Measurements from ENCODE around the gene PTK7.

Gene PTK7

DNA sequence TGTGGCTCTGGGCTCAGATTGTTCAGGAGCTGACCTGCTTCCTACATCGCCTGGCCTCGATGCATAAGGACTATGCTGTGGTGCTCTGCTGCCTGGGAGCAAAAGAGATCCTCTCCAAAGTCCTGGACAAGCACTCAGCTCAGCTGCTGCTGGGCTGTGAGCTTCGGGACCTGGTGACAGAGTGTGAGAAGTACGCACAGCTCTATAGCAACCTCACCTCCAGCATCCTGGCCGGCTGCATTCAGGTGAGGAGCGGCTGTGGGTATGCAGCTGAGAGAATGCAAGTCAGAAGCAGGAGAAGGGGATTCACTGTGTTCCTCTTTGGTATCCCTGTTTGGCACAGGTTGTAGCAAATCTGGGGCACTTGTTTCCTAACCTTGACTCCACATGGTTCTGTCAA is 123.8 kb downstream of the PTK7 start:
- no peak for DNase-seq (ENCODE audit: low spot score)
- TF ChIP-seq, protein P1, sequence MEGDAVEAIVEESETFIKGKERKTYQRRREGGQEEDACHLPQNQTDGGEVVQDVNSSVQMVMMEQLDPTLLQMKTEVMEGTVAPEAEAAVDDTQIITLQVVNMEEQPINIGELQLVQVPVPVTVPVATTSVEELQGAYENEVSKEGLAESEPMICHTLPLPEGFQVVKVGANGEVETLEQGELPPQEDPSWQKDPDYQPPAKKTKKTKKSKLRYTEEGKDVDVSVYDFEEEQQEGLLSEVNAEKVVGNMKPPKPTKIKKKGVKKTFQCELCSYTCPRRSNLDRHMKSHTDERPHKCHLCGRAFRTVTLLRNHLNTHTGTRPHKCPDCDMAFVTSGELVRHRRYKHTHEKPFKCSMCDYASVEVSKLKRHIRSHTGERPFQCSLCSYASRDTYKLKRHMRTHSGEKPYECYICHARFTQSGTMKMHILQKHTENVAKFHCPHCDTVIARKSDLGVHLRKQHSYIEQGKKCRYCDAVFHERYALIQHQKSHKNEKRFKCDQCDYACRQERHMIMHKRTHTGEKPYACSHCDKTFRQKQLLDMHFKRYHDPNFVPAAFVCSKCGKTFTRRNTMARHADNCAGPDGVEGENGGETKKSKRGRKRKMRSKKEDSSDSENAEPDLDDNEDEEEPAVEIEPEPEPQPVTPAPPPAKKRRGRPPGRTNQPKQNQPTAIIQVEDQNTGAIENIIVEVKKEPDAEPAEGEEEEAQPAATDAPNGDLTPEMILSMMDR (IDR thresholded peaks at IDR 0.05; ENCODE audit: extremely low read depth, insufficient read depth, missing control alignments), result no peak
- in situ Hi-C loops (cut with MboI; ENCODE audit: low pct_unique_long_range_greater_than_20kb, low sequenced_read_pairs, unreplicated experiment), result no loop called here

DNA sequence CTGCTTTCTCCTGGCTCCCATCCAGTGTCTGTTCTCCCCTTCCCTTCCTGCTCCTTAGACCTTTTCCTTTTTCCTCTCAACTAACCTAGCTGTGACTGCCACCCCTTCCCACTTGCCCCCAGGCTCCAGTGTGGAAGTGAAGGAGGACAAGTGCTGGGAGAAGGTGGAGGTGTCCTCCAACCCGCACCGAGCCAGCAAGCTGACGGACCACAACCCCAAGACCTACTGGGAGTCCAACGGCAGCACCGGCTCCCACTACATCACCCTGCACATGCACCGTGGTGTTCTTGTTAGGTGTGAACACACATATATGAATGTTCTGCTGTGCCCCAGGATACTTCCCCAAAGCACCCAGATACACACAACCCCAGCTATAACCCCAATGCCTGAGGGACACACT is 124.4 kb downstream of the PTK7 start:
- DNase-seq (ENCODE audit: low spot score), result no peak
- TF ChIP-seq, protein P1 (IDR thresholded peaks at IDR 0.05; ENCODE audit: extremely low read depth, insufficient read depth, missing control alignments), result no peak
- in situ Hi-C loops (cut with MboI; ENCODE audit: low pct_unique_long_range_greater_than_20kb, low sequenced_read_pairs, unreplicated experiment), result no loop called here

DNA sequence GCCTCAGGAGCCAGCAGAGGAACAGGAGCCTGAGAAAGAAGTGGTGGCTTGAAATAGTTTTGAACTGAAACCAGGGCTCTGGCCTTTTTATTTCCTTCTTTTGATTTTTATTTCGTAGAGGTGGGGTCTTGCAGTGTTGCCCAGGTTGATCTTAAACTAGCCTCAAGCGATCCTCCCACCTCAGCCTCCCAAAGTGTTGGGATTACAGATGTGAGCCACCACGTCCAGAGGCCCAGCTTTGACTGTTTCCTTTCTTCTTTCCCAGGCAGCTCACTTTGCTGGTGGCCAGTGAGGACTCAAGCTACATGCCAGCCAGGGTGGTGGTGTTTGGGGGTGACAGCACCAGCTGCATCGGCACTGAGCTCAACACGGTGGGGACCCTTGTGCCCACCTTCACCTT is 126.3 kb downstream of the PTK7 start:
- no peak for DNase-seq (ENCODE audit: low spot score)

DNA sequence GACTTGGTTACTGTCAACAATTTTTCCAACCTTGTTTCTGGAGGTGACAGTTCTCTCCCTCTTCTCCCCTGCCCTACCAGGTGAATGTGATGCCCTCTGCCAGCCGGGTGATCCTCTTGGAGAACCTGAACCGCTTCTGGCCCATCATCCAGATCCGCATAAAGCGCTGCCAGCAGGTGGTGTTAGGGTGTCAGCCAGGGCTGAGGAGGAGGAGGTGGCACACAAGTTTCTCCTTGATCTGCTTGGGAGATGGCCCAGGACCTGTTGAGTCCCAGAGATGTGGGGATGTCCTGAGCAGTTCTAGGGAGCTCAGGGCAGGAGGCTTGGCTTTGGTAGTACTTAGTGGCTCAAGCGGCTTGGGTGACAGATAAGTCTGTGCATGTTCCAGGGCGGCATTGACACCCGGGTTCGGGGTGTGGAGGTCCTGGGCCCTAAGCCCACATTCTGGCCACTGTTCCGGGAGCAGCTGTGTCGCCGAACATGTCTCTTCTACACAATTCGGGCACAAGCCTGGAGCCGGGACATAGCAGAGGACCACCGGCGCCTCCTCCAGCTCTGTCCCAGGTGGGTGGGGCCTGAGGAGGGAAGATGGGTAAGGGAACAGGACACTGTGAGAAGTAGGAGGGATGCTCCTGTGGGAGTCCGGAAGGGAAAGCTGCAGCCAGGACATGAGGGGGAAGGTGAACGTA is 127.1 kb downstream of the PTK7 start:
- TF ChIP-seq, protein P1 (IDR thresholded peaks at IDR 0.05; ENCODE audit: extremely low read depth, insufficient read depth, missing control alignments), result no peak
- in situ Hi-C loops (cut with MboI; ENCODE audit: low pct_unique_long_range_greater_than_20kb, low sequenced_read_pairs, unreplicated experiment), result no loop called here
- DNase-seq (ENCODE audit: low spot score), result no peak

More for the DNA sequence above, 126.3 kb downstream of the PTK7 start:
- TF ChIP-seq, protein P1 (IDR thresholded peaks at IDR 0.05; ENCODE audit: extremely low read depth, insufficient read depth, missing control alignments), result no peak
- in situ Hi-C loops (cut with MboI; ENCODE audit: low pct_unique_long_range_greater_than_20kb, low sequenced_read_pairs, unreplicated experiment), result no loop called here

DNA sequence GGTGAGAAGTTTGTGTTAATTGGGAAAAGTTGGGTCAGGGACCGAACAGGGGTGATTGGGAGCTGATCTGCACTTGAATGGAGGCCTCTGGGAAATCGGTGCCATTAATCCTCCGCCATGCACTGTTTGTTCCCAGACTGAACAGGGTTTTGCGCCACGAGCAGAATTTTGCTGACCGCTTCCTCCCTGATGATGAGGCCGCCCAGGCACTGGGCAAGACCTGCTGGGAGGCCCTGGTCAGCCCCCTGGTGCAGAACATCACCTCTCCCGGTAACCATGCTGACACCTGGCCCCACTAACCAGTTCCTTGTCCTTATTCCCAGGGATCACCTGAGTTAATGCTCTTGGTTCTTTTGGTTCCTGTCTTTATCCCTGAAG is 127.6 kb downstream of the PTK7 start:
- TF ChIP-seq, protein P1 (IDR thresholded peaks at IDR 0.05; ENCODE audit: extremely low read depth, insufficient read depth, missing control alignments), result no peak
- in situ Hi-C loops (cut with MboI; ENCODE audit: low pct_unique_long_range_greater_than_20kb, low sequenced_read_pairs, unreplicated experiment), result no loop called here
- no peak for DNase-seq (ENCODE audit: low spot score)

DNA sequence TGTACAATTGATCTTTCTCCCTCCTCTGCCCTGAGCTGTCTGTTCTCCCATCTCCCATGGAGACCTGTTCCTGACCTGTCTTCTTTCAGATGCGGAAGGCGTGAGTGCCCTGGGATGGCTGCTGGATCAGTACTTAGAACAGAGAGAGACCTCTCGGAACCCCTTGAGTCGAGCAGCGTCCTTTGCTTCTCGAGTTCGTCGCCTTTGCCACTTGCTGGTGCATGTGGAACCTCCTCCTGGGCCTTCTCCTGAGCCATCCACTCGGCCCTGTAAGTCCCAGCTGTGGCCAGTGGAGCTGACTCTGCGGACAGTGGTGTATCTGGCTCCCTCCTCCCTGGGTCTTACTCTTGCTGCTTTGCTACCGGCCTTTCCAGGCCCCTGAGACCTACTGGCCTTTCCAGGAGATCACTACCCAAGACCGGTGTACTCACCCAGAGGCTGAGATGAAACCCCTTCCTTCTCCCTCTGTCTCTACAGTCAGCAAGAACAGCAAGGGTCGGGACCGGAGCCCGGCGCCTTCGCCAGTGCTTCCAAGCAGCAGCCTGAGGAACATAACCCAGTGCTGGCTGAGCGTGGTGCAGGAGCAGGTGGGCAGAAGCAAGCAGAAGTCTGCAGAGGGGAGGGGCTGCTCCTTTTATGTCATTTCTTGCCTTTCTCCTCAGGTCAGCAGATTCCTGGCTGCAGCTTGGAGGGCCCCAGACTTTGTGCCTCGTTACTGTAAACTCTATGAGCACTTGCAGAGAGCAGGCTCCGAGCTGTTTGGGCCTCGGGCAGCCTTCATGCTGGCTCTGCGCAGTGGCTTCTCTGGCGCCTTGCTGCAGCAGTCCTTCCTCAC is 128.4 kb downstream of the PTK7 start:
- DNase-seq (ENCODE audit: low spot score), result no peak
- in situ Hi-C loops (cut with MboI; ENCODE audit: low pct_unique_long_range_greater_than_20kb, low sequenced_read_pairs, unreplicated experiment), result no loop called here
- TF ChIP-seq, protein P1 (IDR thresholded peaks at IDR 0.05; ENCODE audit: extremely low read depth, insufficient read depth, missing control alignments), result no peak

All from GM13977 (cell line).